PC-9 (cell line): ENCODE measurements around the gene EIF4G3.

Experiments used
- EZH2 ChIP-seq: fragments of 200-600 bp; sonication (generic); IDR thresholded peaks from 2 replicates; pipeline ENCODE4 v1.8.0; 2017; ENCODE audit warnings: antibody characterized with exemption, low read depth
- TF ChIP-seq, protein P1 (sequence below): fragments of 200-600 bp; sonication (generic); conservative IDR thresholded peaks from 2 replicates; pipeline ENCODE4 v1.6.1; 2017; ENCODE audit warnings: mixed run types, antibody characterized with exemption, mild to moderate bottlenecking, moderate library complexity

GRCh38 chr1:20896826-20897225, 279.9 kb downstream of the EIF4G3 start:
- TF ChIP-seq, protein P1, sequence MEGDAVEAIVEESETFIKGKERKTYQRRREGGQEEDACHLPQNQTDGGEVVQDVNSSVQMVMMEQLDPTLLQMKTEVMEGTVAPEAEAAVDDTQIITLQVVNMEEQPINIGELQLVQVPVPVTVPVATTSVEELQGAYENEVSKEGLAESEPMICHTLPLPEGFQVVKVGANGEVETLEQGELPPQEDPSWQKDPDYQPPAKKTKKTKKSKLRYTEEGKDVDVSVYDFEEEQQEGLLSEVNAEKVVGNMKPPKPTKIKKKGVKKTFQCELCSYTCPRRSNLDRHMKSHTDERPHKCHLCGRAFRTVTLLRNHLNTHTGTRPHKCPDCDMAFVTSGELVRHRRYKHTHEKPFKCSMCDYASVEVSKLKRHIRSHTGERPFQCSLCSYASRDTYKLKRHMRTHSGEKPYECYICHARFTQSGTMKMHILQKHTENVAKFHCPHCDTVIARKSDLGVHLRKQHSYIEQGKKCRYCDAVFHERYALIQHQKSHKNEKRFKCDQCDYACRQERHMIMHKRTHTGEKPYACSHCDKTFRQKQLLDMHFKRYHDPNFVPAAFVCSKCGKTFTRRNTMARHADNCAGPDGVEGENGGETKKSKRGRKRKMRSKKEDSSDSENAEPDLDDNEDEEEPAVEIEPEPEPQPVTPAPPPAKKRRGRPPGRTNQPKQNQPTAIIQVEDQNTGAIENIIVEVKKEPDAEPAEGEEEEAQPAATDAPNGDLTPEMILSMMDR: no peak
- no peak for TF ChIP-seq EZH2
